Heart left ventricle (tissue), 16 donors: ENCODE results near the gene HIBCH. TPM values are rescaled to one million over a fixed set of nuclear protein-coding genes. Genes with fewer than 3 reads are reported as not detected.

Experiments used
- ATAC-seq, 4 donors: fragments of 200-7000 bp; cut with Tn5 transposase; one replicate each; pipeline ENCODE4 v1.9.1; 2020 to 2022; ENCODE audit warnings: moderate library complexity in 4 of 4, mild to moderate bottlenecking in 3 of 4, moderate number of reproducible peaks in 1 of 4
- DNase-seq, 5 donors: peaks; one replicate each; pipeline ENCODE4 v3.0.0-alpha.2; 2020
- H3K27ac ChIP-seq, 12 donors: fragments of 200-600 bp; sonication (generic) in 4 of 12; one replicate each; pipeline versions ENCODE4 v1.5.0 to v1.8.0; 2016 to 2022; ENCODE audit warnings: mild to moderate bottlenecking in 2 of 12
- H3K27me3 ChIP-seq, 9 donors: fragments of 200-600 bp; sonication (generic) in 2 of 9; one replicate each; pipeline versions ENCODE4 v1.5.1 to v1.8.0; 2016 to 2022; ENCODE audit warnings: mild to moderate bottlenecking in 3 of 9
- H3K36me3 ChIP-seq, 9 donors: fragments of 200-600 bp; sonication (generic) in 2 of 9; one replicate each; pipeline versions ENCODE4 v1.5.0 to v1.8.0; 2018 to 2022; ENCODE audit warnings: mild to moderate bottlenecking in 2 of 9
- H3K4me1 ChIP-seq, 12 donors: fragments of 200-600 bp; sonication (generic) in 4 of 12; one replicate each; pipeline versions ENCODE4 v1.5.0 to v1.8.0; 2016 to 2022; ENCODE audit warnings: mild to moderate bottlenecking in 3 of 12
- H3K4me3 ChIP-seq, 12 donors: fragments of 200-600 bp; sonication (generic) in 4 of 12; one replicate each; pipeline versions ENCODE4 v1.5.0 to v1.8.0; 2017 to 2022; ENCODE audit warnings: mild to moderate bottlenecking in 9 of 12, moderate library complexity in 4 of 12
- H3K9me3 ChIP-seq, 12 donors: fragments of 200-600 bp; sonication (generic) in 4 of 12; one replicate each; pipeline versions ENCODE4 v1.5.0 to v1.8.0; 2016 to 2022; ENCODE audit warnings: mild to moderate bottlenecking in 1 of 12
- CTCF ChIP-seq, 12 donors: fragments of 200-600 bp; sonication (generic) in 4 of 12; IDR thresholded peaks; one replicate each; pipeline versions ENCODE4 v1.5.0 to v1.8.0; 2018 to 2022; ENCODE audit warnings: antibody characterized with exemption in 12 of 12, mild to moderate bottlenecking in 5 of 12
- POLR2A ChIP-seq, 2 donors: fragments of 450-650 bp; IDR thresholded peaks; one replicate each; pipeline ENCODE4 v1.6.1; 2017; ENCODE audit warnings: antibody characterized with exemption in 2 of 2, mild to moderate bottlenecking in 2 of 2, moderate library complexity in 2 of 2
- WGBS, 4 donors: extraction: QIAGEN DNeasy Blood & Tissue Kit in 2 of 4; methylation state at CpG; one replicate each; pipeline versions ENCODE4 v1.1.5 to v1.1.7; 2013 to 2018; 5-methylcytosine and 5-hydroxymethylcytosine counted together
- intact Hi-C, 10 donors: fragments of 100-400 bp; cut with DNase I; formaldehyde crosslinking; loops; one replicate each; pipeline versions ENCODE4 v1.11.1 to v1.14.2; 2022
- polyA plus RNA-seq, 2 donors: library from polyadenylated mRNA; stranded (reverse); fragments of 200-250 nt; gene quantifications; one replicate each; pipeline ENCODE4 v1.2.3, GENCODE V29; 2013
- total RNA-seq, 9 donors: library from RNA; depleted of rRNA in 2 of 9; stranded (reverse); fragments of >200 nt in 2 of 9; fragmentation: NEBNext Ultra II Directional in 3 of 9; extraction: Animal tissue kit (Norgen Biotek cat#: 25700) in 3 of 9; gene quantifications; one replicate each; pipeline versions ENCODE4 v1.1.0 to v1.2.4, GENCODE V29; 2016 to 2023
- donor health status: ischemic (EF 13 %, LVEDD 7.1; RV severe dilation, severe dysfunction).
- donor health status: healthy with polysubstance abuse.
- donor health status: DM: no; HTN: yes; CAD: no.
- donor health status: DM: no; HTN: no; CAD: no.
- donor health status: ischemic (EF 25% LVEDD 6.9; RV normal size, moderate dysfunction).
- donor health status: ischemic (EF 25% LVEDD 5.7; RV mildly dilated, moderate dysfunction).
- donor health status: healthy.
- donor health status: DM: yes; HTN: yes; CAD: no.
- donor health status: ischemic (EF 35%, LVEDD 5.7; RV mildly dilated, moderate dysfunction).
- donor health status: nonischemic (EF 11% LVEDD 7.7; RV severe dilation, severe dysfunction).
- donor health status: DM: yes; HTN: yes; CAD: no.
- donor health status: PGD.
- donor health status: ischemic (EF 29% LVEDD 5.4; RV normal size, mild dysfunction).
- donor health status: nonischemic (EF 23%, LVEDD 6.1; RV moderate dilation, normal function).

HIBCH gene
- total and polyA plus RNA-seq, 11 donors: 7.7 to 25.3 (median 21.1) TPM

- Histone ChIP-seq H3K27ac (no peak overlapping the region), H3K9me3 (peaks cover 0 to 11% (median 0%) of the 10 kb centered on the region in 12 donors), H3K4me3 (no peak overlapping the region), H3K36me3 (peaks cover 0 to 19% (median 3%) of the 10 kb centered on the region in 9 donors), H3K4me1 (peaks cover 0 to 14% (median 2%) of the 10 kb centered on the region in 12 donors), H3K27me3 (no peaks in the 10 kb centered on the region)
- intact Hi-C loops: no loop called here
- no peak for TF ChIP-seq POLR2A (IDR thresholded peaks at IDR 0.05)
- no peak for TF ChIP-seq CTCF (IDR thresholded peaks at IDR 0.05)
- ATAC-seq (peak in 1 of 4 donors; percentile 16), DNase-seq (no peak)
- WGBS, 4 donors: 69 to 87% (median 75%) methylated on average over 7 of the region's 7 CpGs
Measured at GRCh38 chr2:190221429-190221828, 98.2 kb downstream of the HIBCH start.

GRCh38 chr2:190219186-190219585 lies 100.4 kb downstream of the HIBCH start:
- Histone ChIP-seq H3K9me3 (peaks cover 0 to 10% (median 0%) of the 10 kb centered on the region in 12 donors), H3K4me1 (peaks cover 0 to 36% (median 19%) of the 10 kb centered on the region in 12 donors), H3K36me3 (peaks cover 0 to 19% (median 3%) of the 10 kb centered on the region in 9 donors), H3K4me3 (no peak overlapping the region), H3K27ac (no peak overlapping the region), H3K27me3 (no peaks in the 10 kb centered on the region)
- ATAC-seq: no peak
- 83 to 90% (median 89%) methylated on average over 5 of the region's 5 CpGs for WGBS, 4 donors
- TF ChIP-seq CTCF (IDR thresholded peaks at IDR 0.05) (no peak), POLR2A (IDR thresholded peaks at IDR 0.05) (no peak)
- no peak for DNase-seq
- intact Hi-C loops: no loop called here

DNA sequence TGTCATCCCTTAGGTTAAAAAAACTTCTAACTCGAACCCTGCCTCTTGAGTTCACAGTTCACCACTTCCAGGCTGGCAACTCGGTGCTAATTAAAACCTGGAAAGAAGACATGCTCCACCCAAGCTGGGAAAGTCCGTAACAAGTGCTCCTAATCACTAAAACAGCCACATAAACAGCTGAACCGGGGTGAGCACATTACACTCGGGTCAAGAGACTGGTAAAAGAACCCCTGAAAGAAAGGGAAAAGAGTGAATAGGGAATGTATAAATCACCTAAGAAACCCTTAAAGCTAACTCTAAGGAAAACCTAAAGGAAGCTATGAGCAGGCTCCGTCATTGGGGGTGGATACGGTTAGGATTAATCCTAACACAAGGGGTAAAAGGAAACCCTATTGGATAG lies 102.0 kb downstream of the HIBCH start:
- Histone ChIP-seq H3K27me3 (no peaks in the 10 kb centered on the region), H3K27ac (no peak overlapping the region), H3K4me3 (no peak overlapping the region), H3K36me3 (peaks cover 0 to 17% (median 4%) of the 10 kb centered on the region in 9 donors), H3K9me3 (no peaks in the 10 kb centered on the region), H3K4me1 (peaks cover 0 to 43% (median 21%) of the 10 kb centered on the region in 12 donors)
- no peak for ATAC-seq
- intact Hi-C loops: no loop called here
- TF ChIP-seq CTCF (IDR thresholded peaks at IDR 0.05) (no peak), POLR2A (IDR thresholded peaks at IDR 0.05) (no peak)
- DNase-seq: no peak
- 70 to 80% (median 76%) methylated on average over 7 of the region's 7 CpGs for WGBS, 4 donors

DNA sequence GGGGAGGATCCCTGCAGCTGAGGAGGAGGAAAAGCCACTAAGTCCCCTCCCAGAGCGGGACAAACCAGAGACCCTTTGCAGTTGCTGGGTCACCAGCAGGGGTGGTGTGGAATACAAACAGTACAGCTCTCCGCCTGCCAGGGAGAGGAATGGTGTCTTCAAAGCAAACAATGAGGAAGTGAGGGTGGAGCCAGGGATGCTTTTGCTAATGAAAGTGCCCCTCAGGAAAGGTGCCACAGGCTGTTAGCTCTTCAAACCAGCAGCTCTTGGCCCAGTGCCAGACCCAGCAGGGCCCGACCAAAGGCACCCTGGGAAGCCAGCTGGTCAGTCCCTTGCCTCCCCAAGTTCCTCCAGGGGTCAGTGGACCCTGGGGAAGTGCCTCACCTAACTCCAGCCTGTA lies 102.8 kb downstream of the HIBCH start:
- WGBS, 4 donors: 32 to 78% (median 66%) methylated on average over 2 to 3 of the region's 3 CpGs
- Histone ChIP-seq H3K9me3 (no peaks in the 10 kb centered on the region), H3K27me3 (no peaks in the 10 kb centered on the region), H3K4me1 (peaks cover 0 to 43% (median 21%) of the 10 kb centered on the region in 12 donors), H3K36me3 (peaks cover 0 to 22% (median 7%) of the 10 kb centered on the region in 9 donors), H3K4me3 (no peak overlapping the region), H3K27ac (peak overlapping the region in 1 of 12 donors; percentile 67)
- TF ChIP-seq CTCF (IDR thresholded peaks at IDR 0.05) (no peak), POLR2A (IDR thresholded peaks at IDR 0.05) (no peak)
- DNase-seq: peak in 3 of 5 donors; percentile 23 to 55 (median 29)
- intact Hi-C loops: no loop called here
- peak in 3 of 4 donors; percentile 16 to 34 (median 21) for ATAC-seq
